ENCODE measurements around the gene KNSTRN. TPM values are rescaled to one million over a fixed set of nuclear protein-coding genes. Genes with fewer than 3 reads are reported as not detected.

Gene KNSTRN
- total and polyA plus RNA-seq, 2 donors: 12.5 to 44.4 TPM

DNA sequence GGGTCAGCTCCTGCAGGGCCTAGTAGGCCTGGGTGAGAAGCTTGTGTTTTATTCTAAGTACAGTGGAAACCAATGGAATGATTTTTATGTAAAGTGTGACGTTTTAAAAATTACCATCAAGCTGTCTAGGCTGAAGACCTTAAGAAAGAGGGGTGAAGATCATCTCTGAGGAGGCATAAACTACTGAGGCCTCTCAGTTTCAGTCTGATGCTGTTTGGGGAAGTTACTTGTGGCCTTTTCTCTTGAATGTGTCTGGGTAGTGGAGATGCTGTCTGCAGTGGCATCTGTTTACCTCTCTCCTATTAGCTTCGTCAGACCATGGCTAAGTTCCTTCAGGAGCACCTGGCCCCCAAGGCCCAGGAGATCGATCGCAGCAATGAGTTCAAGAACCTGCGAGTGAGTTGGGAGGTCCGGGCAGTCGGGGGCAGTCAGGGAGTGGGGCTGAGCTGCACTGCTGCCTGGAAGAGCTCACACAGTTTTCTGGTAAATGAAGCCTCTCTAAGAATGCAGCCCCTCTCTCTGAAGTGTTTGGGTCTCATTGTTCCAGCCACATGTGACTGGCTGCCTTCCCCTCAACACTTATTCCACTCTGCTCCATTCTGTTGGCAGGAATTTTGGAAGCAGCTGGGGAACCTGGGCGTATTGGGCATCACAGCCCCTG lies 24.9 kb downstream of the KNSTRN start:
- Histone ChIP-seq H3K4me3 (ENCODE audit: low read length in 2 of 2) (no peak overlapping the region), H3K27me3 (ENCODE audit: control insufficient read depth in 2 of 2, insufficient read depth in 1 of 2, low read length in 1 of 2) (no peaks in the 10 kb centered on the region), H3K27ac (ENCODE audit: low read depth in 1 of 2, low read length in 1 of 2) (no peak overlapping the region), H3K4me1 (ENCODE audit: control insufficient read depth in 2 of 2, insufficient read depth in 2 of 2, low read length in 2 of 2) (peaks cover 7 to 17% of the 10 kb centered on the region in 2 donors), H3K36me3 (ENCODE audit: control insufficient read depth in 2 of 2, insufficient read depth in 2 of 2, low read length in 1 of 2) (peaks cover 37% of the 10 kb centered on the region in 2 donors), H3K9me3 (ENCODE audit: control insufficient read depth in 2 of 2, insufficient read depth in 1 of 2, low read length in 1 of 2) (peaks cover 0 to 2% of the 10 kb centered on the region in 2 donors)
- WGBS: 94% methylated on average over 8 of the region's 8 CpGs
- no peak for DNase-seq (ENCODE audit: low read depth in 6 of 9, low spot score in 9 of 9)

- Histone ChIP-seq H3K4me1 (ENCODE audit: control insufficient read depth in 2 of 2, insufficient read depth in 2 of 2, low read length in 2 of 2) (peaks cover 7 to 17% of the 10 kb centered on the region in 2 donors), H3K4me3 (ENCODE audit: low read length in 2 of 2) (no peak overlapping the region), H3K36me3 (ENCODE audit: control insufficient read depth in 2 of 2, insufficient read depth in 2 of 2, low read length in 1 of 2) (peaks cover 54 to 56% of the 10 kb centered on the region in 2 donors), H3K27me3 (ENCODE audit: control insufficient read depth in 2 of 2, insufficient read depth in 1 of 2, low read length in 1 of 2) (no peaks in the 10 kb centered on the region), H3K27ac (ENCODE audit: low read depth in 1 of 2, low read length in 1 of 2) (no peak overlapping the region), H3K9me3 (ENCODE audit: control insufficient read depth in 2 of 2, insufficient read depth in 1 of 2, low read length in 1 of 2) (peaks cover 0 to 2% of the 10 kb centered on the region in 2 donors)
- 95% methylated on average over 3 of the region's 3 CpGs for WGBS
- no peak for DNase-seq (ENCODE audit: low read depth in 6 of 9, low spot score in 9 of 9)
Observed at GRCh38 chr15:40409366-40409765, 26.8 kb downstream of the KNSTRN start.

DNA sequence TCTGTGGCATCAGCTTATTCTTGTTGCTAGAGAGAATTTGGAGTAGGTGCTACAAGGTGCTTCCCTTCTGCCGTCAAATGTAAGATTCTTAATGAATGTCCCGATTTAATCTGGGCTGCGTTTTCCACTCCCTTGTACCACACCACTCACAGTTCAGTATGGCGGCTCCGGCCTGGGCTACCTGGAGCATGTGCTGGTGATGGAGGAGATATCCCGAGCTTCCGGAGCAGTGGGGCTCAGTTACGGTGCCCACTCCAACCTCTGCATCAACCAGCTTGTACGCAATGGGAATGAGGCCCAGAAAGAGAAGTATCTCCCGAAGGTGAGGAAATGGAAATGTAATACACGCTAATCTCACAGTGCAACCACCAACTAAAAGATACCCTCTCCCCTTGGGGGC lies 28.0 kb downstream of the KNSTRN start:
- H3K36me3 ChIP-seq (ENCODE audit: control insufficient read depth in 2 of 2, insufficient read depth in 2 of 2, low read length in 1 of 2): peaks cover 65 to 67% of the 10 kb centered on the region in 2 donors
- WGBS: 97% methylated on average over 11 of the region's 11 CpGs
- peaks cover 1 to 2% of the 10 kb centered on the region in 2 donors for H3K9me3 ChIP-seq (ENCODE audit: control insufficient read depth in 2 of 2, insufficient read depth in 1 of 2, low read length in 1 of 2)
- no peak for DNase-seq (ENCODE audit: low read depth in 6 of 9, low spot score in 9 of 9)
- peaks cover 2 to 11% of the 10 kb centered on the region in 2 donors for H3K4me1 ChIP-seq (ENCODE audit: control insufficient read depth in 2 of 2, insufficient read depth in 2 of 2, low read length in 2 of 2)
- no peak overlapping the region for H3K4me3 ChIP-seq (ENCODE audit: low read length in 2 of 2)
- no peaks in the 10 kb centered on the region for H3K27me3 ChIP-seq (ENCODE audit: control insufficient read depth in 2 of 2, insufficient read depth in 1 of 2, low read length in 1 of 2)
- no peak overlapping the region for H3K27ac ChIP-seq (ENCODE audit: low read depth in 1 of 2, low read length in 1 of 2)

DNA sequence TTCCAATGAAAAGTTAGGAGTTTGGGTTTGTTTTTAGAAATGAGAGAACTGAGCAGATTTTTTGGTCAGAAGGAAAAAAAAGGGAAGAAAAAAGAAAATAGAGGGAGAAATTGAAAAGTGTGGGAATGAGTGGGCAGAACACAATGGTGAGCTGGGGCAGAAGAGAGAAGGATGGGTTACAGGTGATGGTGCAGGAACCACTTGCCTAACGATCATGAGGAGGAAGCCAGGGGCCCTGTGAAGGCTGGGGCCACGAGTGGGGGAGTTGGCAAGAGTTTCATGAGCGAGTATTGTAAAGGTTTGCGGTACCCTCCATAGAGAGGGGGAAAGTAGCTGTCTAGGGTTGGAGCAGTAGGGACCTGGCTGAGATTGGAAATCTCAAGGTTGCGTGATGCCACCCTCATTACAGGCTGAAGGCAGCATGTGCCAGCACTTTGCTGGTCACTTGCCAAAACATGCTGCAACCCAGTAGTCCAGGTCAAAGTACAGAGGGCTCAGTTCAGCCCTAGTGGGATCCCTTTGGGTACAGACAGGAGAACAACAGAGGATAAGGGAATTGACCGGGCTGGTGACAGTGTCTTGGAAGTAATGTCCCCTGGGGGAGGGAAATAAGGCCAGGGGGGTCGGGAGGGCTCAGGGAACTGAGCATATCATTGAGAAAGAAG lies 29.7 kb downstream of the KNSTRN start:
- Histone ChIP-seq H3K27ac (ENCODE audit: low read depth in 1 of 2, low read length in 1 of 2) (no peak overlapping the region), H3K4me3 (ENCODE audit: low read length in 2 of 2) (no peak overlapping the region), H3K27me3 (ENCODE audit: control insufficient read depth in 2 of 2, insufficient read depth in 1 of 2, low read length in 1 of 2) (no peaks in the 10 kb centered on the region), H3K9me3 (ENCODE audit: control insufficient read depth in 2 of 2, insufficient read depth in 1 of 2, low read length in 1 of 2) (peaks cover 0 to 1% of the 10 kb centered on the region in 2 donors), H3K36me3 (ENCODE audit: control insufficient read depth in 2 of 2, insufficient read depth in 2 of 2, low read length in 1 of 2) (peaks cover 77 to 81% of the 10 kb centered on the region in 2 donors), H3K4me1 (ENCODE audit: control insufficient read depth in 2 of 2, insufficient read depth in 2 of 2, low read length in 2 of 2) (peaks cover 0 to 3% of the 10 kb centered on the region in 2 donors)
- 97% methylated on average over 7 of the region's 7 CpGs for WGBS
- no peak for DNase-seq (ENCODE audit: low read depth in 6 of 9, low spot score in 9 of 9)

DNA sequence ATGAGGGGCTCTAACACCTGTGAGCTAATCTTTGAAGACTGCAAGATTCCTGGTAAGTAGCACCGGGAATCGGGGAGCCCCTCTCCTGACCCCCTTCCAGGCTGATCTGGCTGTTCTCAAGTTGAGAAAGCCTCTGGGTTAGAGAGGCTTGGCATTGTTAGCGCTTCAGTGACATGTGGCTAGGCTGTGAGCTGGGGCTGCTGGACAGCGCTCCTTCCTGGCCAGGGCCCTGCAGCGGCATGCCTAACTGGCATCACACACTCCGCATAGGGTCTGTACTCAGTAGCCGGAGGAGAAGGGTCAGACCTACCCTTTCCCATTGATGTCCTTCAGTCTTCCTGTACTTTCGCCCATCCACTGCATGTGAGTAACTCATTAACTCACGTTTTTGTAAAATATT lies 30.5 kb downstream of the KNSTRN start:
- H3K9me3 ChIP-seq (ENCODE audit: control insufficient read depth in 2 of 2, insufficient read depth in 1 of 2, low read length in 1 of 2): peaks cover 0 to 1% of the 10 kb centered on the region in 2 donors
- 97% methylated on average over 9 of the region's 9 CpGs for WGBS
- H3K27me3 ChIP-seq (ENCODE audit: control insufficient read depth in 2 of 2, insufficient read depth in 1 of 2, low read length in 1 of 2): no peaks in the 10 kb centered on the region
- no peak for DNase-seq (ENCODE audit: low read depth in 6 of 9, low spot score in 9 of 9)
- no peaks in the 10 kb centered on the region for H3K4me1 ChIP-seq (ENCODE audit: control insufficient read depth in 2 of 2, insufficient read depth in 2 of 2, low read length in 2 of 2)
- no peak overlapping the region for H3K4me3 ChIP-seq (ENCODE audit: low read length in 2 of 2)
- no peak overlapping the region for H3K27ac ChIP-seq (ENCODE audit: low read depth in 1 of 2, low read length in 1 of 2)
- H3K36me3 ChIP-seq (ENCODE audit: control insufficient read depth in 2 of 2, insufficient read depth in 2 of 2, low read length in 1 of 2): peaks cover 82 to 83% of the 10 kb centered on the region in 2 donors

- Histone ChIP-seq H3K27ac (ENCODE audit: low read depth in 1 of 2, low read length in 1 of 2) (no peak overlapping the region), H3K9me3 (ENCODE audit: control insufficient read depth in 2 of 2, insufficient read depth in 1 of 2, low read length in 1 of 2) (peaks cover 0 to 1% of the 10 kb centered on the region in 2 donors), H3K4me1 (ENCODE audit: control insufficient read depth in 2 of 2, insufficient read depth in 2 of 2, low read length in 2 of 2) (no peaks in the 10 kb centered on the region), H3K36me3 (ENCODE audit: control insufficient read depth in 2 of 2, insufficient read depth in 2 of 2, low read length in 1 of 2) (peaks cover 77 to 82% of the 10 kb centered on the region in 2 donors), H3K27me3 (ENCODE audit: control insufficient read depth in 2 of 2, insufficient read depth in 1 of 2, low read length in 1 of 2) (no peaks in the 10 kb centered on the region), H3K4me3 (ENCODE audit: low read length in 2 of 2) (no peak overlapping the region)
- no peak for DNase-seq (ENCODE audit: low read depth in 6 of 9, low spot score in 9 of 9)
- WGBS: 98% methylated on average over 7 of the region's 7 CpGs
Observed at GRCh38 chr15:40414816-40415215, 32.3 kb downstream of the KNSTRN start.

DNA sequence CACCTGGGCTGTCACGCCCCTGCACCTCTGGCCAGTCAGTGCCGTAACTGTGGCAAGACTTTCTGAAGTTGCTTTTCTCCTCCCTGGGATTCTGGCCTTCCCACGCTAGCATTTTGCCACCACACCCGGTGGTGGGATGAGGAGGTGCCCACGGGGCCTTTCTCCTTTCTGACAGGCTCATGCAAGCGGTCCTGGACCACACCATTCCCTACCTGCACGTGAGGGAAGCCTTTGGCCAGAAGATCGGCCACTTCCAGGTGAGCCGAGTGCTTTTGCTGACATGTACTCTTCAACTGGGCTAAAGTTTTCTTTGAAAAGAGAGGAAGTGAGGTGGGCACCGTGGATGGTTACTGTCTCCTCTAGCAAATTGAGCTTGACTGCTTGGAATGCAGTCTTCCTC lies 32.7 kb downstream of the KNSTRN start:
- Histone ChIP-seq H3K4me3 (ENCODE audit: low read length in 2 of 2) (no peak overlapping the region), H3K4me1 (ENCODE audit: control insufficient read depth in 2 of 2, insufficient read depth in 2 of 2, low read length in 2 of 2) (no peaks in the 10 kb centered on the region), H3K36me3 (ENCODE audit: control insufficient read depth in 2 of 2, insufficient read depth in 2 of 2, low read length in 1 of 2) (peaks cover 74 to 80% of the 10 kb centered on the region in 2 donors), H3K27me3 (ENCODE audit: control insufficient read depth in 2 of 2, insufficient read depth in 1 of 2, low read length in 1 of 2) (no peaks in the 10 kb centered on the region), H3K27ac (ENCODE audit: low read depth in 1 of 2, low read length in 1 of 2) (no peak overlapping the region), H3K9me3 (ENCODE audit: control insufficient read depth in 2 of 2, insufficient read depth in 1 of 2, low read length in 1 of 2) (peaks cover 0 to 1% of the 10 kb centered on the region in 2 donors)
- 97% methylated on average over 10 of the region's 10 CpGs for WGBS
- DNase-seq (ENCODE audit: low read depth in 6 of 9, low spot score in 9 of 9): no peak

DNA sequence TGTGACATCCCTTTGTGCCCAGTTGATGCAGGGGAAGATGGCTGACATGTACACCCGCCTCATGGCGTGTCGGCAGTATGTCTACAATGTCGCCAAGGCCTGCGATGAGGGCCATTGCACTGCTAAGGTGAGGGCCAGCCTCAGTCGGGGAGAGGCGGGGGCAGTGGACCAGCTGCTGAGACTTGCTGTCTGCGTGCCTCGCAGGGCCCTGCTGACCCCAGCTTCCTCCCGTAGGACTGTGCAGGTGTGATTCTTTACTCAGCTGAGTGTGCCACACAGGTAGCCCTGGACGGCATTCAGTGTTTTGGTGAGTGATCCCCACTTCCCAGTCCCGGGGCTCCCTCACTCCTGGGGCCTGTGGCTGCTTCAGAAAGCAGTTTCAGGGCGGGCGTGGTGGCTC lies 33.5 kb downstream of the KNSTRN start:
- Histone ChIP-seq H3K27ac (ENCODE audit: low read depth in 1 of 2, low read length in 1 of 2) (no peak overlapping the region), H3K27me3 (ENCODE audit: control insufficient read depth in 2 of 2, insufficient read depth in 1 of 2, low read length in 1 of 2) (no peaks in the 10 kb centered on the region), H3K36me3 (ENCODE audit: control insufficient read depth in 2 of 2, insufficient read depth in 2 of 2, low read length in 1 of 2) (peaks cover 65 to 72% of the 10 kb centered on the region in 2 donors), H3K4me3 (ENCODE audit: low read length in 2 of 2) (no peak overlapping the region), H3K4me1 (ENCODE audit: control insufficient read depth in 2 of 2, insufficient read depth in 2 of 2, low read length in 2 of 2) (no peaks in the 10 kb centered on the region), H3K9me3 (ENCODE audit: control insufficient read depth in 2 of 2, insufficient read depth in 1 of 2, low read length in 1 of 2) (peaks cover 0 to 1% of the 10 kb centered on the region in 2 donors)
- no peak for DNase-seq (ENCODE audit: low read depth in 6 of 9, low spot score in 9 of 9)
- WGBS: 98% methylated on average over 14 of the region's 14 CpGs

GRCh38 chr15:40418126-40418525 lies 35.6 kb downstream of the KNSTRN start:
- DNase-seq (ENCODE audit: low read depth in 6 of 9, low spot score in 9 of 9): no peak
- H3K36me3 ChIP-seq (ENCODE audit: control insufficient read depth in 2 of 2, insufficient read depth in 2 of 2, low read length in 1 of 2): peaks cover 45 to 51% of the 10 kb centered on the region in 2 donors
- H3K27ac ChIP-seq (ENCODE audit: low read depth in 1 of 2, low read length in 1 of 2): no peak overlapping the region
- 97% methylated on average over 10 of the region's 10 CpGs for WGBS
- peaks cover 0 to 5% of the 10 kb centered on the region in 2 donors for H3K27me3 ChIP-seq (ENCODE audit: control insufficient read depth in 2 of 2, insufficient read depth in 1 of 2, low read length in 1 of 2)
- H3K4me3 ChIP-seq (ENCODE audit: low read length in 2 of 2): no peak overlapping the region
- H3K9me3 ChIP-seq (ENCODE audit: control insufficient read depth in 2 of 2, insufficient read depth in 1 of 2, low read length in 1 of 2): peaks cover 0 to 1% of the 10 kb centered on the region in 2 donors
- H3K4me1 ChIP-seq (ENCODE audit: control insufficient read depth in 2 of 2, insufficient read depth in 2 of 2, low read length in 2 of 2): peaks cover 0 to 5% of the 10 kb centered on the region in 2 donors
